H4 (cell line): Measurements from ENCODE around the gene KHDC1L. TPM values are rescaled to one million over a fixed set of nuclear protein-coding genes. Genes with fewer than 3 reads are reported as not detected.
"Not testable (repeated sequence)": the region's sequence is repeated elsewhere in the genome, so short reads cannot be mapped to it uniquely, and the experiment has no call there.

Experiments
- DNase-seq: peaks from one replicate; pipeline ENCODE4 v3.0.0-alpha.2; 2015; ENCODE audit warnings: low spot score
- total RNA-seq: library from RNA; depleted of rRNA; stranded (reverse); fragments of >200 nt; shearing (Covaris generic); gene quantifications from 2 replicates; pipeline ENCODE4 v1.2.3, GENCODE V29; 2014; rRNA removed

Gene KHDC1L
- 1.3 TPM in 1 of 2 replicates, not detected in the other for total RNA-seq

- no peak for DNase-seq
Observed at GRCh38 chr6:73225396-73225795, at the start of gene KHDC1L. KHDC1L (minus strand) TSS chr6:73225496; CDS start chr6:73225408, 88 bp downstream.

- DNase-seq, result not testable (repeated sequence)
Observed at GRCh38 chr6:73269296-73269695, 44.0 kb upstream of the KHDC1L start.

GRCh38 chr6:73268896-73269295, 43.6 kb upstream of the KHDC1L start:
- not testable (repeated sequence) for DNase-seq

- no peak for DNase-seq
Observed at GRCh38 chr6:73264446-73264845, 39.1 kb upstream of the KHDC1L start.

- DNase-seq, result no peak
Observed at GRCh38 chr6:73263570-73263909, 38.2 kb upstream of the KHDC1L start.

- DNase-seq, result peak; percentile 19
Observed at GRCh38 chr6:73262671-73263569, 37.6 kb upstream of the KHDC1L start, which contains the start of gene KHDC1. KHDC1 (minus strand) TSS chr6:73263196; CDS start chr6:73242517, 20,679 bp downstream.

GRCh38 chr6:73258721-73259120, 33.4 kb upstream of the KHDC1L start:
- DNase-seq, result no peak

GRCh38 chr6:73254323-73254722, 29.0 kb upstream of the KHDC1L start:
- not testable (repeated sequence) for DNase-seq

- DNase-seq, result no peak
Observed at GRCh38 chr6:73252703-73253102, 27.4 kb upstream of the KHDC1L start.

GRCh38 chr6:73250016-73250415, 24.7 kb upstream of the KHDC1L start:
- no peak for DNase-seq

- no peak for DNase-seq
Observed at GRCh38 chr6:73248192-73248903, 23.1 kb upstream of the KHDC1L start.

- DNase-seq, result no peak
Observed at GRCh38 chr6:73242001-73242400, 16.7 kb upstream of the KHDC1L start.

GRCh38 chr6:73240730-73241129, 15.4 kb upstream of the KHDC1L start:
- no peak for DNase-seq

GRCh38 chr6:73236144-73236750, 11.0 kb upstream of the KHDC1L start:
- DNase-seq, result peak; percentile 50

- peak; percentile 34 for DNase-seq
Observed at GRCh38 chr6:73234733-73235132, 9.4 kb upstream of the KHDC1L start.

- not testable (repeated sequence) for DNase-seq
Observed at GRCh38 chr6:73233971-73234370, 8.7 kb upstream of the KHDC1L start.

- no peak for DNase-seq
Observed at GRCh38 chr6:73233048-73233447, 7.8 kb upstream of the KHDC1L start.

GRCh38 chr6:73231986-73232391, 6.7 kb upstream of the KHDC1L start:
- no peak for DNase-seq

- no peak for DNase-seq
Observed at GRCh38 chr6:73227606-73228255, 2.4 kb upstream of the KHDC1L start.

GRCh38 chr6:73216859-73217258, 8.4 kb downstream of the KHDC1L start:
- DNase-seq, result no peak

- no peak for DNase-seq
Observed at GRCh38 chr6:73209117-73209516, 16.2 kb downstream of the KHDC1L start.
